Choroid plexus epithelial cell (primary cell): ENCODE measurements around the gene ERVW-1.
"Not testable (repeated sequence)": the region's sequence is repeated elsewhere in the genome, so short reads cannot be mapped to it uniquely, and the experiment has no call there.

ENCODE experiments used
- DNase-seq: peaks from one replicate; pipeline ENCODE4 v3.0.0-alpha.2; 2010; ENCODE audit warnings: low read depth
- H3K4me3 ChIP-seq: 2 replicates; pipeline ENCODE4 v1.5.1; 2011; ENCODE audit warnings: low read depth, mild to moderate bottlenecking, control low read depth, low read length, moderate library complexity
- TF ChIP-seq, protein P1 (sequence below): conservative IDR thresholded peaks from 2 replicates; pipeline ENCODE4 v1.5.1; 2011; ENCODE audit warnings: low read depth, mild to moderate bottlenecking, control low read depth, inconsistent platforms, low read length, moderate library complexity

Gene ERVW-1

DNA sequence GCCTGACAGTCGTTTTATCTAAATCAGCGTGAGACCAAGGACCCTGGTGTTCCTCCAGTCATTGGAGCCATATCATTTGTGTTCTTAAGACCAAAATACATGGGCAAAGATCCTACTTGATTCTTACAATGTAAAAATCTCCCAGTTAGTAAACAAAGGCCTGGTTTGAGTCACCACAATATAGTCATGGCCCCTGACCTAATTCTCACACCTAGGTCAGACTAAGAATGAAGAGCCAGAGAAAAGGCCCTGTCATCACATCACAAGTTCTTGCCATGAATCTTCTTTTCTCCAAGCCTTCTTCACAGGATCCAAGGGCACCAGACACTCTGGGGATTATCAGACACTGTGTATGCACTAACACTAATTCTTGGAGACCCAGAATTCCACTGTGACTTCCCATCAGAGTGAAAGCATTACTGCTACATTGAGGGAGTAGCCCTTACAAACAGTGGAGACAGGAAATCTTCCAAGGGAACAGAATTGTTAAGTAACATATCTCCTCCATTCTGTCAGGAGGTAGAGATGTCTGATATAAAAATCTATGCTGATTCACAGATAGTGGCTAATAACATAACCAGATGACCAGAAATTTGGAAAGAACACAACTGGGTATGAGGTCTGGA lies 7.6 kb upstream of the ERVW-1 start:
- DNase-seq: no peak
- no peak overlapping the region for H3K4me3 ChIP-seq
- TF ChIP-seq, protein P1, sequence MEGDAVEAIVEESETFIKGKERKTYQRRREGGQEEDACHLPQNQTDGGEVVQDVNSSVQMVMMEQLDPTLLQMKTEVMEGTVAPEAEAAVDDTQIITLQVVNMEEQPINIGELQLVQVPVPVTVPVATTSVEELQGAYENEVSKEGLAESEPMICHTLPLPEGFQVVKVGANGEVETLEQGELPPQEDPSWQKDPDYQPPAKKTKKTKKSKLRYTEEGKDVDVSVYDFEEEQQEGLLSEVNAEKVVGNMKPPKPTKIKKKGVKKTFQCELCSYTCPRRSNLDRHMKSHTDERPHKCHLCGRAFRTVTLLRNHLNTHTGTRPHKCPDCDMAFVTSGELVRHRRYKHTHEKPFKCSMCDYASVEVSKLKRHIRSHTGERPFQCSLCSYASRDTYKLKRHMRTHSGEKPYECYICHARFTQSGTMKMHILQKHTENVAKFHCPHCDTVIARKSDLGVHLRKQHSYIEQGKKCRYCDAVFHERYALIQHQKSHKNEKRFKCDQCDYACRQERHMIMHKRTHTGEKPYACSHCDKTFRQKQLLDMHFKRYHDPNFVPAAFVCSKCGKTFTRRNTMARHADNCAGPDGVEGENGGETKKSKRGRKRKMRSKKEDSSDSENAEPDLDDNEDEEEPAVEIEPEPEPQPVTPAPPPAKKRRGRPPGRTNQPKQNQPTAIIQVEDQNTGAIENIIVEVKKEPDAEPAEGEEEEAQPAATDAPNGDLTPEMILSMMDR: no peak

DNA sequence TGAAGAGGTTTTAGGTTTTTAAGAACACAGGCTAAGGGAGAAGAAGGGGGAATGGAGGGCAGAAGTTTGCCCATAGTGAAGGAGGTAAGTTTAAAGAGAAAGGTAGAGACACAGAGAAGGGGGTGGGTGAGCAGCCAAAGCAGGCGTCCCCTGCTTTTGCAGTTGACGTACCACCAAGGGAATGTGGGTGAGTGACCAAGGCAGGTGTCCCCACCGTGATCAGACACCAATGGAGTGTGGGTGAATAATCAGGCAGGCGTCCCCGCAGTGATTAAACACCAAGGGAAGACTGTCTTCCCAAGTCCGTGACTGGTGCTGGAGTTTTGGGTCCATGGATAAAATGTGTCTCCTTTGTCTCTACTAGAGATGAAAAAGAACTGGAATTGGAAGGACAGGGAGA lies 6.5 kb upstream of the ERVW-1 start:
- H3K4me3 ChIP-seq, DNase-seq: not testable (repeated sequence)

DNA sequence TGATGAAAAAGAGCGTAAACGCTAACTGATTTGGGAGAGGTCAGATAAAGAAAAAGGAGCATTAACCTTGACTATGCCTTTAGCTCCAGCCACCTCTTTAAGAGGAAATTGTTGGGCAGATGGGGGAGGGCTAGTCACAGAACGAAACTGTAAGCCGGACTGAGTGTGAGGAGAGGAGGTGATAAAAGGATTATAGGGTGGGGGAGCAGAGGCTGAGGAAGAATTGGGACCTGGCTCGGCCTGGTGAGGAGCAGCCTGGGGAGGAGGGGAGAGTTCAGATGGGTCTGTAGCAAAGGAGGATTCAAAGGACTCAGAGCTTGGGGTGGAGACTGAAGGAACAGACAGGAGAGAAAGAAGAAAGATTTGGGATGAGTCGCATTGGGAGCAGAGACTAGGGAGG lies 5.9 kb upstream of the ERVW-1 start:
- not testable (repeated sequence) for H3K4me3 ChIP-seq, DNase-seq

DNA sequence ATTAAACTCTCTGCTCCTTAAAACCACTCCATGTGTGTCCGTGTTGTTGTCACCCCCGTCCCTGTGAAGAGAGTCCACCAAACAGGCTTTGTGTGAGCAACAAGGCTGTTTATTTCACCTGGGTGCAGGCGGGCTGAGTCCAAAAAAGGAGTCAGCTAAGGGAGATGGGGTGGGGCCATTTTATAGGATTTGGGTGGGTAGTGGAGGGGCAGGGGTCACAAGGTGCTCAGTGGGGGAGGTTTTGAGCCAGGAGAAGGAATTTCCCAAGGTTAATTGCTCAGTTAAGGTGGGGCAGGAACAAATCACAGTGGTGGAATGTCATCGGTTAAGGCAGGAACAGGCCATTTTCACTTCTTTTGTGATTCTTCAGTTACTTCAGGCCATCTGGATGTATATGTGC lies 1.4 kb upstream of the ERVW-1 start:
- not testable (repeated sequence) for H3K4me3 ChIP-seq, DNase-seq

GRCh38 chr7:92478711-92479110 lies 965 bp upstream of the ERVW-1 start:
- no peak for DNase-seq
- TF ChIP-seq, protein P1: no peak

GRCh38 chr7:92478095-92478494 lies 349 bp upstream of the ERVW-1 start:
- no peak overlapping the region for H3K4me3 ChIP-seq
- TF ChIP-seq, protein P1: no peak
- DNase-seq: no peak

More at GRCh38 chr7:92478711-92479110, 965 bp upstream of the ERVW-1 start:
- H3K4me3 ChIP-seq: no peak overlapping the region

- DNase-seq, H3K4me3 ChIP-seq: not testable (repeated sequence)
These were observed 1.7 kb downstream of the ERVW-1 start for GRCh38 chr7:92475851-92476590.

DNA sequence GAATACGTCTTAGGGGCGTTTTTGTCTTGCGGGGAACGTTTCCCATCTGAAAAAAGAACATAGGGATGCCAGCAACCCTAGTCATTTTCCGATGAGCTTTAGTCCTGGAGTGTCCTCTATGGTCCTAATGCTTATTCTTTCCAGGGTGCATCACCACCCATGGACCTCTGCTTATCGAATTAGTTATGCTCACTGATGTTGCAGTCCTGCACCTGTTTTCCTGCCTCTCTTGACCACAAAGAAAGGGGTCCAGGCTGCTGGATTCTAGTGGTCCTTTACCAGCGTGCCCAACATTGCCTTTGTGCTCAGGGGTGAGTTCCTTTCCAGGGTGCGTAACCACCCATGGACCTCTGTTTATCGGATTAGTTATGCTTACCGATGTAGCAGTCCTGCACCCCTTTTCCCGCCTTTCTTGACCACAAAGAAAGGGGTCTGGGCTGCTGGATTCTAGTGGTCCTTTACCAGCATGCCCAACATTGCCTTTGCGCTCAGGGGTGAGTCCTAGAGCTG lies 2.4 kb downstream of the ERVW-1 start:
- not testable (repeated sequence) for H3K4me3 ChIP-seq, DNase-seq

DNA sequence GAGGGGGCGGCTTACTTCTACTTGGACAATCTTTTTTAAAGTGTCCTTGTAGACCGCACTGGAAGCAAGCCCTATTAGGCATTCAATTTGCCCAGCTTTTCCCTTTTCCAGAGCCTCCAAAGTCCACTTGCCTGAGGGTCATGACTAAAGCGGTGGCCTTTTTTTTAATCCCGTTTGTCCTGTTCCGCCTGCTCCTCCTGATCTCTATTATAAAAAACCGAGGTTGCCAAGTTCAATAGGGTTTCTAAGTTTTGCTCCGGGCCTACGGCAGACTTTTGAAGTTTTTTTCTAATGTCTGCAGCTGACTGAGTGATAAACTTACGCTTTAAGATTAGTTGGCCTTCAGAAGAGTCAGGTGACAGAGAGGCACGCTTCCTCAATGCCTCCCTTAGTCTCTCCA lies 3.8 kb downstream of the ERVW-1 start:
- not testable (repeated sequence) for H3K4me3 ChIP-seq, DNase-seq

DNA sequence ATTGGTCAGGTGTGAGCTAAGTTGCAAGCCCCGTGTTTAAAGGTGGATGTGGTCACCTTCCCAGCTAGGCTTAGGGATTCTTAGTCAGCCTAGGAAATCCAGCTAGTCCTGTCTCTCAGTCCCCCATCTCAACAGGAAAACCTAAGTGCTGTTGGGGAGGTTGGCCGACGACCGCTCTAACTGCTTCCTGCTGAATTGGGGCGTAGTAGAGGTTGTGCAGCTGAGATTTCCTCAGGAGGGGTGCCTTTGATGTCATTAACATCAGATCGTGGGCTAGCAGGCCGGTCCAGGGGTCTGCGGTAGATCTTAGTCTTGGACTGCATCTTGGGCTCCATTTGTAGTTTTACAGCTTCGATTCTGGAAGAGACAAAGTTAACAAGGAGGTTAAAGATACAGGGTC lies 9.2 kb downstream of the ERVW-1 start:
- not testable (repeated sequence) for H3K4me3 ChIP-seq, DNase-seq

- no peak for DNase-seq
- H3K4me3 ChIP-seq: no peak overlapping the region
- TF ChIP-seq, protein P1: no peak
These were observed 11.1 kb downstream of the ERVW-1 start for GRCh38 chr7:92466682-92467081.
